Stimulated activated CD4-positive, alpha-beta T cell treated with anti-CD3 and anti-CD28 coated beads, Interleukin-12 subunit alpha, Interleukin-12 subunit beta, amount 100 ng/mL, for 24 hours (primary cell): ENCODE measurements around the gene MAMDC4.

ENCODE experiments used
- DNase-seq, 2 experiments: peaks; one replicate each; pipeline ENCODE4 v3.0.0-alpha.2; 2020; ENCODE audit warnings: low read depth in 2 of 2

The MAMDC4 gene

GRCh38 chr9:136849038-136849959, 2.8 kb upstream of the MAMDC4 start, which contains the start of gene PHPT1:
Gene PHPT1, plus strand, starts transcription at chr9:136849409. Its CDS starts 22 bp downstream, at chr9:136849431.
- DNase-seq: peak; percentile 93 to 95

- DNase-seq: no peak
Observed at GRCh38 chr9:136849960-136850865, 1.9 kb upstream of the MAMDC4 start.

GRCh38 chr9:136850866-136851775, 1.0 kb upstream of the MAMDC4 start:
- DNase-seq: no peak

- no peak for DNase-seq
Observed at GRCh38 chr9:136852664-136853595, 784 bp downstream of the MAMDC4 start.

- no peak for DNase-seq
Observed at GRCh38 chr9:136853596-136854112, 1.5 kb downstream of the MAMDC4 start.

- no peak for DNase-seq
Observed at GRCh38 chr9:136854113-136854841, 2.1 kb downstream of the MAMDC4 start.

- no peak for DNase-seq
Observed at GRCh38 chr9:136854842-136855460, 2.8 kb downstream of the MAMDC4 start.

GRCh38 chr9:136855461-136856078, 3.4 kb downstream of the MAMDC4 start:
- DNase-seq: no peak

GRCh38 chr9:136856079-136856476, 3.9 kb downstream of the MAMDC4 start:
- DNase-seq: no peak

- DNase-seq: no peak
Observed at GRCh38 chr9:136856541-136857141, 4.5 kb downstream of the MAMDC4 start.

- no peak for DNase-seq
Observed at GRCh38 chr9:136857166-136857565, 5.0 kb downstream of the MAMDC4 start.

- no peak for DNase-seq
Observed at GRCh38 chr9:136857581-136858412, 5.7 kb downstream of the MAMDC4 start.

- no peak for DNase-seq
Observed at GRCh38 chr9:136858452-136858843, 6.3 kb downstream of the MAMDC4 start.

GRCh38 chr9:136858844-136859757, 7.0 kb downstream of the MAMDC4 start:
- no peak for DNase-seq

- DNase-seq: no peak
Observed at GRCh38 chr9:136860529-136860928, 8.4 kb downstream of the MAMDC4 start.
